ENCODE results near the gene PSME3IP1.
A peak's percentile ranks its signal among the peaks of the same experiment; 100 is the strongest.
"Not testable (repeated sequence)": the region's sequence is repeated elsewhere in the genome, so short reads cannot be mapped to it uniquely, and the experiment has no call there.

PSME3IP1 gene

GRCh38 chr16:57113042-57113453, 72.8 kb downstream of the PSME3IP1 start:
- DNase-seq: peak; percentile 80

GRCh38 chr16:57112403-57113041, 73.3 kb downstream of the PSME3IP1 start:
- in situ Hi-C loops (cut with HindIII; ENCODE audit: low pct_ligation_motif_present, low pct_unique_long_range_greater_than_20kb, low sequenced_read_pairs): no loop called here
- no peak for DNase-seq

More at GRCh38 chr16:57113042-57113453, 72.8 kb downstream of the PSME3IP1 start:
- in situ Hi-C loops (cut with HindIII; ENCODE audit: low pct_ligation_motif_present, low pct_unique_long_range_greater_than_20kb, low sequenced_read_pairs): no loop called here

- no peak for DNase-seq
- in situ Hi-C loops (cut with HindIII; ENCODE audit: low pct_ligation_motif_present, low pct_unique_long_range_greater_than_20kb, low sequenced_read_pairs): no loop called here
Observed at GRCh38 chr16:57111420-57111819, 74.4 kb downstream of the PSME3IP1 start.

GRCh38 chr16:57110937-57111336, 74.9 kb downstream of the PSME3IP1 start:
- no peak for DNase-seq
- in situ Hi-C loops (cut with HindIII; ENCODE audit: low pct_ligation_motif_present, low pct_unique_long_range_greater_than_20kb, low sequenced_read_pairs): no loop called here

- in situ Hi-C loops (cut with HindIII; ENCODE audit: low pct_ligation_motif_present, low pct_unique_long_range_greater_than_20kb, low sequenced_read_pairs); DNase-seq: not testable (repeated sequence)
Observed at GRCh38 chr16:57109259-57110105, 76.4 kb downstream of the PSME3IP1 start.

GRCh38 chr16:57108432-57108831, 77.4 kb downstream of the PSME3IP1 start:
- DNase-seq: no peak
- in situ Hi-C loops (cut with HindIII; ENCODE audit: low pct_ligation_motif_present, low pct_unique_long_range_greater_than_20kb, low sequenced_read_pairs): no loop called here

- no peak for DNase-seq
- in situ Hi-C loops (cut with HindIII; ENCODE audit: low pct_ligation_motif_present, low pct_unique_long_range_greater_than_20kb, low sequenced_read_pairs): no loop called here
Observed at GRCh38 chr16:57107321-57107922, 78.4 kb downstream of the PSME3IP1 start.

- in situ Hi-C loops (cut with HindIII; ENCODE audit: low pct_ligation_motif_present, low pct_unique_long_range_greater_than_20kb, low sequenced_read_pairs): no loop called here
- no peak for DNase-seq
Observed at GRCh38 chr16:57106767-57107166, 79.1 kb downstream of the PSME3IP1 start.

- in situ Hi-C loops (cut with HindIII; ENCODE audit: low pct_ligation_motif_present, low pct_unique_long_range_greater_than_20kb, low sequenced_read_pairs): no loop called here
- no peak for DNase-seq
Observed at GRCh38 chr16:57105184-57105583, 80.7 kb downstream of the PSME3IP1 start.

- in situ Hi-C loops (cut with HindIII; ENCODE audit: low pct_ligation_motif_present, low pct_unique_long_range_greater_than_20kb, low sequenced_read_pairs): no loop called here
- DNase-seq: no peak
Observed at GRCh38 chr16:57104706-57105105, 81.1 kb downstream of the PSME3IP1 start.

GRCh38 chr16:57102888-57103851, 82.7 kb downstream of the PSME3IP1 start:
- in situ Hi-C loops (cut with HindIII; ENCODE audit: low pct_ligation_motif_present, low pct_unique_long_range_greater_than_20kb, low sequenced_read_pairs): no loop called here
- no peak for DNase-seq

All from ACHN (cell line).